VCaP (cell line): ENCODE results near the gene ARVCF.

Experiments
- H3K27ac ChIP-seq: fragments of 450-650 bp; 2 replicates; pipeline ENCODE4 v1.5.1; 2017
- CTCF ChIP-seq: fragments of 450-650 bp; conservative IDR thresholded peaks from 2 replicates; pipeline ENCODE4 v1.5.1; 2017; ENCODE audit warnings: mild to moderate bottlenecking, moderate library complexity

The ARVCF gene

GRCh38 chr22:19960491-19961200 lies 56.0 kb downstream of the ARVCF start:
- H3K27ac ChIP-seq: peak overlapping the region; percentile 99; the same call in 1 of the 2 replicates
- no peak for TF ChIP-seq CTCF

GRCh38 chr22:19959587-19960490 lies 56.8 kb downstream of the ARVCF start:
- no peak overlapping the region for H3K27ac ChIP-seq
- no peak for TF ChIP-seq CTCF

- no peak overlapping the region for H3K27ac ChIP-seq
- TF ChIP-seq CTCF: no peak
These were observed 57.5 kb downstream of the ARVCF start for GRCh38 chr22:19959043-19959586.

- H3K27ac ChIP-seq: no peak overlapping the region
- TF ChIP-seq CTCF: no peak
These were observed 58.3 kb downstream of the ARVCF start for GRCh38 chr22:19958083-19959042.

- no peak for TF ChIP-seq CTCF
- no peak overlapping the region for H3K27ac ChIP-seq
These were observed 59.2 kb downstream of the ARVCF start for GRCh38 chr22:19957445-19957844.

- no peak overlapping the region for H3K27ac ChIP-seq
- no peak for TF ChIP-seq CTCF
These were observed 61.1 kb downstream of the ARVCF start for GRCh38 chr22:19955241-19956128.
